Measurements from ENCODE around the gene PRMT5. TPM values are rescaled to one million over a fixed set of nuclear protein-coding genes. Genes with fewer than 3 reads are reported as not detected.

PRMT5 gene
- total and polyA plus RNA-seq, 8 donors, result 15.6 to 31.8 (median 28.1) TPM

DNA sequence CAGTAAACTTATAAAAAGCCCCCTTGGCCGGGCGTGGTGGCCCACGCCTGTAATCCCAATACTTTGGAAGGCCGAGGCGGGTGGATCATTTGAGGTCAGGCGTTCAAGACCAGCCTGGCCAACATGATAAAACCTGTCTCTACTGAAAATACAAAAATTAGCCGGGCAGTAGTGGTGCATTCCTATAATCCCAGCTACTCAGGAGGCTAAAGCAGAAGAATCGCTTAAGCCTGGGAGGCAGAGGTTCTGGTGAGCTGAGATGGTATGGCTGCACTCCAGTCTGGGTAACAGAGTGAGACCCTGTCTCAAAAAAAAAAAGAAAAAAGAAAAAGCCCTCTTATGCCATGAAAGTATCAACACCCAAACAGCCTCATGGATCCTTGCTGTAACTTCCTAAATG, 3.7 kb downstream of the PRMT5 start:
- Histone ChIP-seq H3K4me3 (no peak overlapping the region), H3K36me3 (peaks cover 5 to 29% (median 21%) of the 10 kb centered on the region in 3 donors), H3K4me1 (peaks cover 0 to 10% (median 3%) of the 10 kb centered on the region in 3 donors), H3K27ac (no peak overlapping the region), H3K9me3 (no peaks in the 10 kb centered on the region), H3K27me3 (no peaks in the 10 kb centered on the region)
- intact Hi-C loops (cut with DNase I), result no loop called here
- WGBS, 2 donors, result 95 to 97% methylated on average over 8 of the region's 8 CpGs
- no peak for DNase-seq
- FAIRE-seq, result no peak
- TF ChIP-seq, protein P1, sequence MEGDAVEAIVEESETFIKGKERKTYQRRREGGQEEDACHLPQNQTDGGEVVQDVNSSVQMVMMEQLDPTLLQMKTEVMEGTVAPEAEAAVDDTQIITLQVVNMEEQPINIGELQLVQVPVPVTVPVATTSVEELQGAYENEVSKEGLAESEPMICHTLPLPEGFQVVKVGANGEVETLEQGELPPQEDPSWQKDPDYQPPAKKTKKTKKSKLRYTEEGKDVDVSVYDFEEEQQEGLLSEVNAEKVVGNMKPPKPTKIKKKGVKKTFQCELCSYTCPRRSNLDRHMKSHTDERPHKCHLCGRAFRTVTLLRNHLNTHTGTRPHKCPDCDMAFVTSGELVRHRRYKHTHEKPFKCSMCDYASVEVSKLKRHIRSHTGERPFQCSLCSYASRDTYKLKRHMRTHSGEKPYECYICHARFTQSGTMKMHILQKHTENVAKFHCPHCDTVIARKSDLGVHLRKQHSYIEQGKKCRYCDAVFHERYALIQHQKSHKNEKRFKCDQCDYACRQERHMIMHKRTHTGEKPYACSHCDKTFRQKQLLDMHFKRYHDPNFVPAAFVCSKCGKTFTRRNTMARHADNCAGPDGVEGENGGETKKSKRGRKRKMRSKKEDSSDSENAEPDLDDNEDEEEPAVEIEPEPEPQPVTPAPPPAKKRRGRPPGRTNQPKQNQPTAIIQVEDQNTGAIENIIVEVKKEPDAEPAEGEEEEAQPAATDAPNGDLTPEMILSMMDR (IDR thresholded peaks at IDR 0.05), result no peak
- ATAC-seq, result no peak

DNA sequence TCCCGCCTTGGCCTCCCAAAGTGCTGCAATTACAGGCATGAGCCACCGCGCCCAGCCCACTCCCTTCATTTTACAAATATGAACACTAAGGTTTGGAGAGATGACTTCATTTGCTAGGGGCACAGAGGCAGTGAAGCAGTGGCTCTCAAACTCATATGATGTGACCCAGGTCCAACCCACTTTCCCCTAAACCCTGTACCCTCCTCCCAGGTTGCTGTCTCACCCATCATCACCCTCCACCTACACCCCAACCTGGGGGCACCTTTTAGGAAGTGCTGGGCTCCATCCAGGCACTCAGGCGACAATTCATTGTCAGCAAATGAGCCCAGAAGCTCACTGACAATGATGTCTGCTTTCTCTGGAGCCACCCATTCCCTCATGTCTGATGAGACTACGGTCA, 5.4 kb downstream of the PRMT5 start:
- 96% methylated on average over 5 of the region's 5 CpGs for WGBS, 2 donors
- FAIRE-seq, result no peak
- H3K36me3 ChIP-seq, result peaks cover 5 to 29% (median 21%) of the 10 kb centered on the region in 3 donors

DNA sequence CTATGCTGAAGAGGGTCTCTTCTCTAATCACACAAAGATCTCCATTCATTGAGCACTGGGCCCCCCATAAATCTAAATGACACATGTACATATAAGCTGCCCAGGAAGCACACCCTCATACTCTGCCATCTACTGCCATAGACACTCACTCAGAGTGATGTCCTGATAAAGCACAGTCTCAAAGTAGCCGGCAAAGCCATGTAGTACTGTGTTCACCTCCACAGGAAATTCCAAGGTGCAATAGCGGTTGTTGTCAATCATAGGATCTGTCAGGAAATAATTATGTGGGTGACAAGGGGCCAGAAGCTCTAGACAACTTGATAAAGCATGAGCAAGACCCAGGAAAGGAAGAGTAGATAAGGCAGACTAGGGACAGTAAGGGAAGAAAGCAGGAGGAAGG, 6.9 kb downstream of the PRMT5 start:
- Histone ChIP-seq H3K27me3 (no peaks in the 10 kb centered on the region), H3K36me3 (peaks cover 5 to 29% (median 21%) of the 10 kb centered on the region in 3 donors)

More for the DNA sequence above, 5.4 kb downstream of the PRMT5 start:
- intact Hi-C loops (cut with DNase I), result no loop called here
- Histone ChIP-seq H3K4me1 (peaks cover 0 to 14% (median 3%) of the 10 kb centered on the region in 3 donors), H3K27ac (no peak overlapping the region), H3K27me3 (no peaks in the 10 kb centered on the region), H3K9me3 (no peaks in the 10 kb centered on the region), H3K4me3 (no peak overlapping the region)
- TF ChIP-seq, protein P1 (IDR thresholded peaks at IDR 0.05), result no peak
- ATAC-seq (no peak), DNase-seq (no peak)

DNA sequence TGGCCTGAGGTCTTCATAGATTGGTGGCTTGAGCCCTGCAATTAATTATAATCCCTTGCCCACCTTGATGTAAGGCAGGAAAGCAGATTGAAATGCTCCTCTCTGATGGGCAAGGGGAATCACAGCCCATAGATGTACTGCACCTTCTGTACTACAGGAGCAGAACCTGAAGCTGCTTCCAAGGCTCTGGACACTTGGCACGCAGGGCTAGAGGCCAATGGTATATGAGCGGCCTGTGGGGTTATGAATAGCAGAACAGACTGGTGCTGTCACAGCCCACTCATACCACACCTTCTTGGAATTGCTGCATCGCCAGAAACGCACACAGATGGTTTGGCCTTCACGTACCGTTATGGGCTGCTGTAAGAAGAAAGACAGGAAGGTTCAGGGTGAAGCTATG, 8.5 kb downstream of the PRMT5 start:
- H3K9me3 ChIP-seq, result no peaks in the 10 kb centered on the region
- no peak overlapping the region for H3K4me3 ChIP-seq
- ATAC-seq (no peak), DNase-seq (no peak), FAIRE-seq (no peak)
- WGBS, 2 donors, result 89 to 91% methylated on average over 6 of the region's 6 CpGs
- intact Hi-C loops (cut with DNase I), result no loop called here
- peaks cover 0 to 16% (median 0%) of the 10 kb centered on the region in 3 donors for H3K4me1 ChIP-seq
- H3K36me3 ChIP-seq, result peaks cover 5 to 29% (median 21%) of the 10 kb centered on the region in 3 donors
- no peak overlapping the region for H3K27ac ChIP-seq
- TF ChIP-seq, protein P1 (IDR thresholded peaks at IDR 0.05), result no peak
- H3K27me3 ChIP-seq, result no peaks in the 10 kb centered on the region

More for the DNA sequence above, 6.9 kb downstream of the PRMT5 start:
- no peak for ATAC-seq
- peaks cover 0 to 4% (median 0%) of the 10 kb centered on the region in 3 donors for H3K4me1 ChIP-seq
- TF ChIP-seq, protein P1 (IDR thresholded peaks at IDR 0.05), result no peak
- DNase-seq, result no peak
- WGBS, 2 donors, result 82 to 85% methylated on average over 2 of the region's 2 CpGs
- intact Hi-C loops (cut with DNase I), result no loop called here
- H3K9me3 ChIP-seq, result no peaks in the 10 kb centered on the region
- H3K4me3 ChIP-seq, result no peak overlapping the region
- FAIRE-seq, result no peak
- no peak overlapping the region for H3K27ac ChIP-seq

DNA sequence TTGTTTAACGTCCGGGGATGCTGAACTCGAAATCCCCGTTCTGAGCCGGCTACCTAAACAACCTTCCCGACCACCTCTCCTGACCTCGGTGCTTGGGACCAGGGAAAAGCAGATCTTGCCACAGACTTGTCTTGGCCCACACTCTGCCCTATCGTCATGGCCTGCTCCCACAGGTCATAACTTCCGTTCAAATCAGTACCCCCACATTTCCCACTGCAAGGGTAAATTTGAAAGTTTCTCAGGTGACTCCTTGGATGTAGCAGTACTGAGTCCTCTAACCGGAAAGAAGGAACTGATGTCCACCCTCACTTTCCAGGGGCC, 9.6 kb downstream of the PRMT5 start:
- FAIRE-seq (no peak), ATAC-seq (peak in 1 of 4 donors; percentile 0), DNase-seq (no peak)
- Histone ChIP-seq H3K4me1 (peaks cover 0 to 16% (median 0%) of the 10 kb centered on the region in 3 donors), H3K27ac (peak overlapping the region; percentile 37 to 100 (median 80)), H3K4me3 (peak overlapping the region in 3 of 4 donors; percentile 11 to 77 (median 76)), H3K9me3 (no peaks in the 10 kb centered on the region), H3K36me3 (peaks cover 5 to 23% (median 20%) of the 10 kb centered on the region in 3 donors), H3K27me3 (no peaks in the 10 kb centered on the region)
- TF ChIP-seq, protein P1 (IDR thresholded peaks at IDR 0.05), result no peak
- WGBS, 2 donors, result 5 to 6% methylated on average over 10 of the region's 10 CpGs
- intact Hi-C loops (cut with DNase I), result no loop called here
